ENCODE results near the gene ID2.

ID2 gene

GRCh38 chr2:8677646-8678592 is 3.9 kb upstream of the ID2 start:
- H3K9ac ChIP-seq, result peak overlapping the region in 10 of 11 experiments; percentile 10 to 93 (median 72); a peak in 18 of 22 replicates
- H3K4me1 ChIP-seq, result peaks cover 34 to 42% (median 38%) of the 10 kb centered on the region in 10 experiments
- peaks cover 10% of the 10 kb centered on the region in 11 experiments; a peak in 21 of 22 replicates for H4K20me1 ChIP-seq
- peak overlapping the region; percentile 75 to 95 (median 90) for H3K4me2 ChIP-seq
- H3K9me3 ChIP-seq (replicated peaks in 1 of 11), result peaks cover 37 to 46% (median 41%) of the 10 kb centered on the region in 11 experiments
- TF ChIP-seq Cebpa-rat (IDR thresholded peaks at IDR 0.05), result no peak
- peaks cover 0 to 15% (median 3%) of the 10 kb centered on the region in 11 experiments; a peak in 13 of 22 replicates for H3K36me3 ChIP-seq
- peak overlapping the region in 6 of 11 experiments; percentile 24 to 97 (median 70); a peak in 10 of 22 replicates for H3K27ac ChIP-seq
- peak overlapping the region; percentile 51 to 66 (median 61); a peak in 18 of 20 replicates for H3K4me3 ChIP-seq
- peaks cover 33 to 91% (median 79%) of the 10 kb centered on the region in 11 experiments for H3K27me3 ChIP-seq

GRCh38 chr2:8678731-8679566 is 2.9 kb upstream of the ID2 start:
- Histone ChIP-seq H3K27me3 (peaks cover 33 to 95% (median 87%) of the 10 kb centered on the region in 11 experiments), H3K9me3 (replicated peaks in 1 of 11) (peaks cover 27 to 39% (median 31%) of the 10 kb centered on the region in 11 experiments), H3K27ac (peak overlapping the region; percentile 58 to 97 (median 73)), H3K4me2 (peak overlapping the region; percentile 75 to 95 (median 89)), H3K36me3 (peaks cover 0 to 26% (median 13%) of the 10 kb centered on the region in 11 experiments; a peak in 18 of 22 replicates), H4K20me1 (peaks cover 19 to 21% (median 20%) of the 10 kb centered on the region in 11 experiments; a peak in 21 of 22 replicates), H3K4me3 (peak overlapping the region; percentile 51 to 66 (median 62)), H3K9ac (peak overlapping the region; percentile 57 to 96 (median 77)), H3K4me1 (peaks cover 34 to 42% (median 38%) of the 10 kb centered on the region in 10 experiments)
- TF ChIP-seq Cebpa-rat (IDR thresholded peaks at IDR 0.05), result no peak

- H4K20me1 ChIP-seq, result peaks cover 20 to 26% (median 23%) of the 10 kb centered on the region in 11 experiments; a peak in 21 of 22 replicates
- peak overlapping the region; percentile 58 to 97 (median 73); a peak in 21 of 22 replicates for H3K27ac ChIP-seq
- no peak for TF ChIP-seq Cebpa-rat (IDR thresholded peaks at IDR 0.05)
- peaks cover 33 to 95% (median 88%) of the 10 kb centered on the region in 11 experiments for H3K27me3 ChIP-seq
- H3K4me2 ChIP-seq, result peak overlapping the region; percentile 75 to 95 (median 89)
- H3K36me3 ChIP-seq, result peaks cover 0 to 26% (median 15%) of the 10 kb centered on the region in 11 experiments; a peak in 18 of 22 replicates
- peaks cover 35 to 42% (median 38%) of the 10 kb centered on the region in 10 experiments for H3K4me1 ChIP-seq
- peaks cover 21 to 33% (median 25%) of the 10 kb centered on the region in 11 experiments for H3K9me3 ChIP-seq (replicated peaks in 1 of 11)
- peak overlapping the region; percentile 57 to 96 (median 77); a peak in 21 of 22 replicates for H3K9ac ChIP-seq
- peak overlapping the region; percentile 51 to 66 (median 62) for H3K4me3 ChIP-seq
Observed at GRCh38 chr2:8679567-8679826, 2.4 kb upstream of the ID2 start.

GRCh38 chr2:8679827-8680731 is 1.8 kb upstream of the ID2 start:
- H3K36me3 ChIP-seq, result peaks cover 0 to 26% (median 15%) of the 10 kb centered on the region in 11 experiments; a peak in 18 of 22 replicates
- peak overlapping the region; percentile 75 to 96 (median 90) for H3K4me2 ChIP-seq
- H3K4me1 ChIP-seq, result peaks cover 39 to 47% (median 42%) of the 10 kb centered on the region in 10 experiments
- peaks cover 20 to 31% (median 25%) of the 10 kb centered on the region in 11 experiments; a peak in 21 of 22 replicates for H4K20me1 ChIP-seq
- peak overlapping the region in 5 of 10 experiments; percentile 62 to 66 (median 64); a peak in 8 of 20 replicates for H3K4me3 ChIP-seq
- H3K9me3 ChIP-seq (replicated peaks in 1 of 11), result peaks cover 16 to 27% (median 19%) of the 10 kb centered on the region in 11 experiments
- peaks cover 33 to 95% (median 88%) of the 10 kb centered on the region in 11 experiments for H3K27me3 ChIP-seq
- peak overlapping the region in 6 of 11 experiments; percentile 73 to 96 (median 86); a peak in 11 of 22 replicates for H3K9ac ChIP-seq
- TF ChIP-seq Cebpa-rat (IDR thresholded peaks at IDR 0.05), result no peak
- peak overlapping the region in 5 of 11 experiments; percentile 78 to 97 (median 93); a peak in 9 of 22 replicates for H3K27ac ChIP-seq

- TF ChIP-seq Cebpa-rat (IDR thresholded peaks at IDR 0.05), result 0 out of 22 replicates have a peak, but pooled peaks of 1 of the 11 experiments have one; percentile 8
- peaks cover 20 to 31% (median 25%) of the 10 kb centered on the region in 11 experiments; a peak in 21 of 22 replicates for H4K20me1 ChIP-seq
- H3K4me1 ChIP-seq, result peaks cover 39 to 52% (median 48%) of the 10 kb centered on the region in 10 experiments
- H3K27me3 ChIP-seq, result peaks cover 22 to 92% (median 83%) of the 10 kb centered on the region in 11 experiments
- H3K4me3 ChIP-seq, result peak overlapping the region; percentile 44 to 72 (median 62)
- peak overlapping the region; percentile 58 to 96 (median 74); a peak in 21 of 22 replicates for H3K9ac ChIP-seq
- peak overlapping the region; percentile 52 to 97 (median 71) for H3K27ac ChIP-seq
- H3K36me3 ChIP-seq, result peaks cover 0 to 20% (median 15%) of the 10 kb centered on the region in 11 experiments; a peak in 18 of 22 replicates
- peak overlapping the region; percentile 75 to 96 (median 86) for H3K4me2 ChIP-seq
- H3K9me3 ChIP-seq (replicated peaks in 1 of 11), result peaks cover 6 to 17% (median 9%) of the 10 kb centered on the region in 11 experiments
Observed at GRCh38 chr2:8680822-8681760, 765 bp upstream of the ID2 start.

GRCh38 chr2:8682719-8683667 is 1.1 kb downstream of the ID2 start:
- Histone ChIP-seq H3K36me3 (peaks cover 0 to 19% (median 15%) of the 10 kb centered on the region in 11 experiments; a peak in 18 of 22 replicates), H3K27me3 (peaks cover 3 to 73% (median 64%) of the 10 kb centered on the region in 11 experiments; a peak in 21 of 22 replicates), H3K9ac (peak overlapping the region; percentile 84 to 96 (median 89)), H4K20me1 (peaks cover 20 to 31% (median 25%) of the 10 kb centered on the region in 11 experiments; a peak in 21 of 22 replicates), H3K4me1 (peaks cover 22 to 42% (median 38%) of the 10 kb centered on the region in 10 experiments), H3K9me3 (replicated peaks in 1 of 11) (peaks cover 0 to 7% (median 0%) of the 10 kb centered on the region in 11 experiments; a peak in 5 of 22 replicates), H3K4me3 (peak overlapping the region; percentile 80 to 99 (median 94)), H3K4me2 (peak overlapping the region; percentile 72 to 99 (median 91)), H3K27ac (peak overlapping the region; percentile 60 to 88 (median 81))
- TF ChIP-seq Cebpa-rat (IDR thresholded peaks at IDR 0.05), result peak in 1 of 11 experiments; percentile 47; a peak in 1 of 22 replicates

Data from BLaER1 treated with 17β-estradiol and CSF1 and Interleukin-3, amounts not matched to agents 10 nM and 100 nM (cell line).